Measurements from ENCODE around the gene ZMYM2. TPM values are rescaled to one million over a fixed set of nuclear protein-coding genes. Genes with fewer than 3 reads are reported as not detected.

Gene ZMYM2
- polyA plus RNA-seq, 2 of the 4 experiments (the other 2 are of a cell fraction) = 21.7 to 56.7 TPM

GRCh38 chr13:20051366-20051765 is 92.8 kb downstream of the ZMYM2 start:
- FAIRE-seq = no peak
- no peak for TF ChIP-seq ZNF302 (CRISPR knock-in tag; IDR thresholded peaks at IDR 0.05)
- no peak for TF ChIP-seq MAZ (IDR thresholded peaks at IDR 0.05; ENCODE audit: borderline replicate concordance, low read depth, low read length)
- TF ChIP-seq EHF (CRISPR knock-in tag; IDR thresholded peaks at IDR 0.05) = no peak
- no peak for TF ChIP-seq CBX2 (IDR thresholded peaks at IDR 0.05; ENCODE audit: borderline replicate concordance, low read depth)
- no peak for TF ChIP-seq GATA3 (IDR thresholded peaks at IDR 0.05; ENCODE audit: borderline replicate concordance)
- no peak for TF ChIP-seq JUN (IDR thresholded peaks at IDR 0.05)
- TF ChIP-seq CHD4 (IDR thresholded peaks at IDR 0.05; ENCODE audit: borderline replicate concordance) = no peak
- no peak for TF ChIP-seq ZC3H11A (IDR thresholded peaks at IDR 0.05)
- no peak overlapping the region for H3K27ac ChIP-seq
- DNase-seq (ENCODE audit: low read depth in 1 of 2, low spot score in 1 of 2) = no peak
- ChIA-PET CTCF (no interaction called here), POLR2A (no interaction called here)
- ATAC-seq = no peak
- no peaks in the 10 kb centered on the region for H3K4me1 ChIP-seq
- 78% methylated on average over 6 of the region's 6 CpGs for WGBS (ENCODE audit: missing lambda C conversion rate)
- no peaks in the 10 kb centered on the region for H3K9me3 ChIP-seq
- no peak overlapping the region for H3K4me3 ChIP-seq
- no peak overlapping the region for H3K4me2 ChIP-seq

GRCh38 chr13:20053016-20053415 is 94.5 kb downstream of the ZMYM2 start:
- H3K4me2 ChIP-seq = no peak overlapping the region
- H3K27ac ChIP-seq = no peak overlapping the region
- 92% methylated on average over 3 of the region's 3 CpGs for WGBS (ENCODE audit: missing lambda C conversion rate)
- no peak overlapping the region for H3K4me3 ChIP-seq
- ChIA-PET CTCF (no interaction called here), POLR2A (no interaction called here)
- H3K4me1 ChIP-seq = no peaks in the 10 kb centered on the region
- no peaks in the 10 kb centered on the region for H3K9me3 ChIP-seq
- TF ChIP-seq ELK1 (IDR thresholded peaks at IDR 0.05; ENCODE audit: low read depth, low read length) (no peak), CBX8 (IDR thresholded peaks at IDR 0.05) (no peak), ZC3H11A (IDR thresholded peaks at IDR 0.05) (no peak), HMGXB4 (CRISPR knock-in tag; IDR thresholded peaks at IDR 0.05; ENCODE audit: borderline replicate concordance) (no peak), HOXA7 (CRISPR knock-in tag; IDR thresholded peaks at IDR 0.05) (no peak), JUNB (IDR thresholded peaks at IDR 0.05) (no peak), MAZ (IDR thresholded peaks at IDR 0.05; ENCODE audit: borderline replicate concordance, low read depth, low read length) (no peak), BCL3 (IDR thresholded peaks at IDR 0.05) (no peak), CBX2 (IDR thresholded peaks at IDR 0.05; ENCODE audit: borderline replicate concordance, low read depth) (no peak), EHF (CRISPR knock-in tag; IDR thresholded peaks at IDR 0.05) (no peak), CHD4 (IDR thresholded peaks at IDR 0.05; ENCODE audit: borderline replicate concordance) (no peak), CHD2 (IDR thresholded peaks at IDR 0.05; ENCODE audit: low read length, partially characterized antibody) (no peak), FOSB (CRISPR knock-in tag; IDR thresholded peaks at IDR 0.05) (no peak), ESRRA (IDR thresholded peaks at IDR 0.05; ENCODE audit: borderline replicate concordance, low read length) (no peak), MYC (IDR thresholded peaks at IDR 0.05; ENCODE audit: borderline replicate concordance, low read length) (no peak), KDM5A (IDR thresholded peaks at IDR 0.05) (no peak), EHMT2 (IDR thresholded peaks at IDR 0.05; ENCODE audit: low read depth) (no peak), HEYL (CRISPR knock-in tag; IDR thresholded peaks at IDR 0.05) (no peak), POLR2AphosphoS2 (conservative IDR thresholded peaks at IDR 0.05; ENCODE audit: low read length) (no peak)
- no peak for ATAC-seq
- FAIRE-seq = no peak
- DNase-seq (ENCODE audit: low read depth in 1 of 2, low spot score in 1 of 2) = no peak

All from A549 (cell line).